ENCODE data around the gene CAMTA1.
"Not testable (repeated sequence)": the region's sequence is repeated elsewhere in the genome, so short reads cannot be mapped to it uniquely, and the experiment has no call there.

Gene CAMTA1

DNA sequence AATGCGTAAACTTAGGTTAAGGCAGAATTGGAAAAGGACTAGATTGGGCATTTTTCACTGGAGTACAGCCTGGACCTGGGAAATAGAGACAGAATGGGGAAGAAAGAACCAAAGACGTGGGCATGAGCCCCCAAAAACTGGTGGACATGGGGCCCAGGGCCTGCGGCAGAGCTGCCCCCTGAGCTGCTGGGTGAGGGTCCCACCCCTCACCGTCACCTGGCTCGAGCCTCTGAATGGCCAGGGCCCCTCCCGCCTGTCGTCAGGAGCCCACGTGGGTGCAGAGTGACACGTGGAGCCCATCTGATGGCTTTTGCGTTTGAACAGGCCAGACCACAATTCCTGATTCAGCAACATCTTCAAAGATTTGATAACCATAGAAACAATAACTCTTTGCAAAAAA is 624.9 kb downstream of the CAMTA1 start:
- no peak for DNase-seq (ENCODE audit: low read depth)
- no peak overlapping the region for H3K4me3 ChIP-seq (ENCODE audit: low read length)
- TF ChIP-seq, protein P1, sequence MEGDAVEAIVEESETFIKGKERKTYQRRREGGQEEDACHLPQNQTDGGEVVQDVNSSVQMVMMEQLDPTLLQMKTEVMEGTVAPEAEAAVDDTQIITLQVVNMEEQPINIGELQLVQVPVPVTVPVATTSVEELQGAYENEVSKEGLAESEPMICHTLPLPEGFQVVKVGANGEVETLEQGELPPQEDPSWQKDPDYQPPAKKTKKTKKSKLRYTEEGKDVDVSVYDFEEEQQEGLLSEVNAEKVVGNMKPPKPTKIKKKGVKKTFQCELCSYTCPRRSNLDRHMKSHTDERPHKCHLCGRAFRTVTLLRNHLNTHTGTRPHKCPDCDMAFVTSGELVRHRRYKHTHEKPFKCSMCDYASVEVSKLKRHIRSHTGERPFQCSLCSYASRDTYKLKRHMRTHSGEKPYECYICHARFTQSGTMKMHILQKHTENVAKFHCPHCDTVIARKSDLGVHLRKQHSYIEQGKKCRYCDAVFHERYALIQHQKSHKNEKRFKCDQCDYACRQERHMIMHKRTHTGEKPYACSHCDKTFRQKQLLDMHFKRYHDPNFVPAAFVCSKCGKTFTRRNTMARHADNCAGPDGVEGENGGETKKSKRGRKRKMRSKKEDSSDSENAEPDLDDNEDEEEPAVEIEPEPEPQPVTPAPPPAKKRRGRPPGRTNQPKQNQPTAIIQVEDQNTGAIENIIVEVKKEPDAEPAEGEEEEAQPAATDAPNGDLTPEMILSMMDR (IDR thresholded peaks at IDR 0.05; ENCODE audit: insufficient read depth, low read depth, low read length, missing control alignments): no peak

DNA sequence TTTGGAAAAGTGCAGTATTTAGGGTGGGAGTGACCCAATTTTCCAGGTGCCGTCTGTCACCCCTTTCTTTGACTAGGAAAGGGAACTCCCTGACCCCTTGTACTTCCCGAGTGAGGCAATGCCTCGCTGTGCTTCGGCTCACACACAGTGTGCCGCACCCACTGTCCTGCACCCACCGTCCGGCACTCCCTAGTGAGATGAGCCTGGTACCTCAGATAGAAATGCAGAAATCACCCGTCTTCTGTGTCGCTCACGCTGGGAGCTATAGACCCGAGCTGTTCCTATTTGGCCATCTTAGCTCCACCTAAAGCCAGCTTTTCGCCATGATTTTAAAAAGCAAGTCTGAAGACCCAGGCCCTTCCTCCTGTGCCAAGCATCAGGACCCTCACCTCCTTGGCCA is 632.4 kb downstream of the CAMTA1 start:
- not testable (repeated sequence) for H3K4me3 ChIP-seq (ENCODE audit: low read length); DNase-seq (ENCODE audit: low read depth)

DNA sequence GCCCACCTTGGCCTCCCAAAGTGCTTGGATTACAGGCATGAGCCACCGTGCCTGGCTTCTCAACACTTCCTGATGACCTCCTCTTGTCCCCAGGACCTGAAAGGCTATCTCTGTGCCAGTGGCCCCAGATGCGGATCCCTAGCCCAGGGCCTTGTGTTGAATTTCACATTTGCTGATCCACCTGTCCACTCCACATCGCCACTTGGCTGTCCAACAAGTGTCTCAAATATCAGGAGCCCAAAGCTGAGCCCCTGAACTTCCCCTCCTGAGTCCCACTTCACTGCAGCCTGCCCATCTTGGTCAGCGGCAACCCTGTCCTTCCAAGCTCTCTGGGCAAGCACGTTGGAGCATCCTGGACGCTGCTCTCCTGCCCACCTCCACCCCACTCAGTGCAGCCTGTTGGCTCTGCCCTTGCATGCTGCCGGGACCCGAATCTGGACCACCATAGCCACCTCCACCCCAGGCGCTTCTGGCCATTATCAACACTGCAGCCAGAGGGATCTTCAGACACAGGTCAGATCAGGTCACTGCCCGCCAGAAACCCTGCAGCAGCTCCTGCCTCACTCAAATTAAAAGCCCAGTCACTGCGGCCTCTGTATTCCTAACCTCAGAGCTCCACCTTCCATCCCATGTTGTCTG is 633.3 kb downstream of the CAMTA1 start:
- no peak overlapping the region for H3K4me3 ChIP-seq (ENCODE audit: low read length)
- TF ChIP-seq, protein P1 (IDR thresholded peaks at IDR 0.05; ENCODE audit: insufficient read depth, low read depth, low read length, missing control alignments): no peak
- DNase-seq (ENCODE audit: low read depth): no peak

DNA sequence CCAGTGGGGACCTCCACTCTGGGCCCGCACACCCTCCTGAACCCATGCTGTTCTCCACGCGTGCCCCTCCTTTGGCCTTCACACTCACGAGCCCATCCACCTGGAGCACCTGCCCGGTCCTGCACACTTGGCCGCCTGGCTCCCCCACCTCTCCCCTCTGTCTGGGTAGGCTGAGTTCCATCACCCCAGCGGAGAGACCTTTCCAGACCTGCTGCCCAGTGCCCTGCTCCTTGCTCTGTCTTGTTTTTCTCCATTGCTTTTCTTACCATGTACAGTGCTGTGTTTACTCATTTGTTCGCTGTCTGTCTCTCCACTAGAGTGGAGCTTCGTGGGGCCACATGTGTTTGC is 634.8 kb downstream of the CAMTA1 start:
- TF ChIP-seq, protein P1 (IDR thresholded peaks at IDR 0.05; ENCODE audit: insufficient read depth, low read depth, low read length, missing control alignments): no peak
- no peak for DNase-seq (ENCODE audit: low read depth)
- no peak overlapping the region for H3K4me3 ChIP-seq (ENCODE audit: low read length)

DNA sequence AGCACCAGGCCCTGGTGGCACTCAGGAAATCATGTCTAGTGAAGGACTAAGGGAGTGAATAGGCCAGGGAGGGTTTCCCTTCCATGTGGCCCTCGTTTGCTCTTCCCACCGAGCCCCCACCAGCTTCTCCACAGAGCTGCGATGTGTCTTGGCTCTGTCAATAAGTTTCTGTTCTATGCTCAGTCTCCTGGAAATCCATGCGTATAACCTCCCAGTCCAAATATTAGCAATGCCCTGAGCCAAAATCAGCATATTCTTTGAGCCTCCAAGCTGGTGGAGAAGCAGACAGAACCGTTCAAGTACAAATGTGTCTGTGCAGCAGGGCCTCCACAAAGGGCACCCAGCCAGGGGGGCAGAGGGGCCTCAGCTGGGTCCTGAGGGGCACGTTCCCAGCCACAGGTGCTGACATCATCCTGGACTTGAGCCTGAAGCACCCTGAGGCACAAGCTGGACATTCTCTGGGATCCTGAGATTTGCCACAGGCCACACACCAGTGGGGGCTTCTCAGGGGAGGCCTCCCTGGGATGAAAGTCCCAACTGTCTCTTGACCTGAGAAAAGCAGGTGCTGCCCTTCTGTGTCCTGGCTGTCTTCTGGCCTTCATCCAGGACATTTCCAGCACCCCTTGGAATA is 635.3 kb downstream of the CAMTA1 start:
- TF ChIP-seq, protein P1 (IDR thresholded peaks at IDR 0.05; ENCODE audit: insufficient read depth, low read depth, low read length, missing control alignments): no peak
- no peak for DNase-seq (ENCODE audit: low read depth)
- no peak overlapping the region for H3K4me3 ChIP-seq (ENCODE audit: low read length)

DNA sequence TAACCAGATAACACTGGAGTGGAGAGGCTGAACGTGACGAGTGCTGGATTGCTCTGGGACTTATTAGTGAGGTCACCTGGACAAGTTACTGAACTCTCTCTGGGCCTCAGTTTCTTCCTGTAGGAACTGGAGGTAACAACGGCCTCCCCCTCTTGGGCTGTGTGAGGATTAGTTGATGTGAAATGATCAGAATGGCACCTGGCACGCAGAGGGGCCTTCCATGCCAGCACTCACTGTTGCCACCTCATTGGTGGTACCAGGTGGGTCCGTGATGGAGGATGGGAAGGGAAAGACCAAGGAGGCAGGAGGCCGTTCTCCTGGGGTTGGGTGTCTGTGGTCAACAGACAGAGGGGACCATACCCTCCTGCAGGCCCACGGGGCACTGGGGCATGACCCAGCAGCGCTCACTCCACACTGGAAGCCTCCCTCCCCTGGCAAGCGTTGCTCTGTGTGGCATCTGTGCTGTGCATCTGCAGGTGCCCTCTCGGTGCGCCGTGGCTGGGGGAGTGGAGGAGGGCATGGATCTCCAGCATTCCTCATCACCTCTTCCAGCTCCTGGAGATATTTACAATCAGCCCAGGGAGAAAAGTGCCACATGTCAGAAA is 636.3 kb downstream of the CAMTA1 start:
- TF ChIP-seq, protein P1 (IDR thresholded peaks at IDR 0.05; ENCODE audit: insufficient read depth, low read depth, low read length, missing control alignments): no peak
- no peak for DNase-seq (ENCODE audit: low read depth)
- H3K4me3 ChIP-seq (ENCODE audit: low read length): no peak overlapping the region

DNA sequence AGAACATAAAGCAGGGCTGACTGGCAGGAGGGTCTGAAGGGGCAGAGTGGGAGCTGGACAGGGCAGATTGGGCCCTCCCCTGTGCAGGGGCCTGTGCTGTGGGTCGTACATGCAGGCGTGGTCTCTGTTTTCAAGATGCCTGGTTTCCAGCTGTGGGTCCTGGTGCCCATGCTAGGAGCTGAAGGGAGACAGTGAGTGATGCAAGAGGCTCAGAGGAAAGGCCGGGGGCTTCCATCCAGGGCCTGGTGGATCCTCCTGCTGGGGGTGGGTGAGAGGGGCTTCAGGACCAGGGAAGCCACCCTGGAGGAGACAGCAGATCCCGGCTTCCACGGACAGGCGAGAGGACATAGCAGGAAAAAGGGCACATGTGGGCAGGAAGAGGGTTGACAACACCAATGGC is 636.8 kb downstream of the CAMTA1 start:
- DNase-seq (ENCODE audit: low read depth): no peak

More for the DNA sequence above, 636.8 kb downstream of the CAMTA1 start:
- TF ChIP-seq, protein P1 (IDR thresholded peaks at IDR 0.05; ENCODE audit: insufficient read depth, low read depth, low read length, missing control alignments): no peak
- no peak overlapping the region for H3K4me3 ChIP-seq (ENCODE audit: low read length)

All from epithelial cell of esophagus (primary cell).